ENCODE measurements around the gene GBE1.
"Not testable (repeated sequence)": the region's sequence is repeated elsewhere in the genome, so short reads cannot be mapped to it uniquely, and the experiment has no call there.

The GBE1 gene

GRCh38 chr3:81758275-81758674 lies 3.2 kb downstream of the GBE1 start:
- H3K4me3 ChIP-seq (replicated peaks; ENCODE audit: low read depth, low read length): peak overlapping the region; percentile 8
- peak; percentile 77 for DNase-seq (ENCODE audit: low read depth)
- no peak for TF ChIP-seq CTCF (IDR thresholded peaks at IDR 0.05; ENCODE audit: low read length, missing control alignments)

- H3K4me3 ChIP-seq (replicated peaks; ENCODE audit: low read depth, low read length): no peak overlapping the region
- DNase-seq (ENCODE audit: low read depth): no peak
- no peak for TF ChIP-seq CTCF (IDR thresholded peaks at IDR 0.05; ENCODE audit: low read length, missing control alignments)
These were observed 7.9 kb downstream of the GBE1 start for GRCh38 chr3:81753416-81754027.

- no peak for DNase-seq (ENCODE audit: low read depth)
- TF ChIP-seq CTCF (IDR thresholded peaks at IDR 0.05; ENCODE audit: low read length, missing control alignments): no peak
- H3K4me3 ChIP-seq (replicated peaks; ENCODE audit: low read depth, low read length): no peak overlapping the region
These were observed 8.8 kb downstream of the GBE1 start for GRCh38 chr3:81752604-81753003.

- peak; percentile 59 for DNase-seq (ENCODE audit: low read depth)
- H3K4me3 ChIP-seq (replicated peaks; ENCODE audit: low read depth, low read length): no peak overlapping the region
- TF ChIP-seq CTCF (IDR thresholded peaks at IDR 0.05; ENCODE audit: low read length, missing control alignments): no peak
These were observed 12.2 kb downstream of the GBE1 start for GRCh38 chr3:81749265-81749664.

- not testable (repeated sequence) for H3K4me3 ChIP-seq (replicated peaks; ENCODE audit: low read depth, low read length); DNase-seq (ENCODE audit: low read depth)
These were observed 14.2 kb downstream of the GBE1 start for GRCh38 chr3:81747280-81747679.

GRCh38 chr3:81744366-81744765 lies 17.1 kb downstream of the GBE1 start:
- no peak overlapping the region for H3K4me3 ChIP-seq (replicated peaks; ENCODE audit: low read depth, low read length)
- DNase-seq (ENCODE audit: low read depth): peak; percentile 97
- TF ChIP-seq CTCF (IDR thresholded peaks at IDR 0.05; ENCODE audit: low read length, missing control alignments): no peak

GRCh38 chr3:81743096-81744025 lies 18.1 kb downstream of the GBE1 start:
- TF ChIP-seq CTCF (IDR thresholded peaks at IDR 0.05; ENCODE audit: low read length, missing control alignments): no peak
- H3K4me3 ChIP-seq (replicated peaks; ENCODE audit: low read depth, low read length): no peak overlapping the region
- DNase-seq (ENCODE audit: low read depth): peak; percentile 98

Measured in fibroblast of pulmonary artery (primary cell).